Measurements from ENCODE around the gene SPG21. TPM values are rescaled to one million over a fixed set of nuclear protein-coding genes. Genes with fewer than 3 reads are reported as not detected.

Gene SPG21
- total and polyA plus RNA-seq, 3 donors from 2014 or later: 76.2 to 98.8 (median 85.5) TPM

DNA sequence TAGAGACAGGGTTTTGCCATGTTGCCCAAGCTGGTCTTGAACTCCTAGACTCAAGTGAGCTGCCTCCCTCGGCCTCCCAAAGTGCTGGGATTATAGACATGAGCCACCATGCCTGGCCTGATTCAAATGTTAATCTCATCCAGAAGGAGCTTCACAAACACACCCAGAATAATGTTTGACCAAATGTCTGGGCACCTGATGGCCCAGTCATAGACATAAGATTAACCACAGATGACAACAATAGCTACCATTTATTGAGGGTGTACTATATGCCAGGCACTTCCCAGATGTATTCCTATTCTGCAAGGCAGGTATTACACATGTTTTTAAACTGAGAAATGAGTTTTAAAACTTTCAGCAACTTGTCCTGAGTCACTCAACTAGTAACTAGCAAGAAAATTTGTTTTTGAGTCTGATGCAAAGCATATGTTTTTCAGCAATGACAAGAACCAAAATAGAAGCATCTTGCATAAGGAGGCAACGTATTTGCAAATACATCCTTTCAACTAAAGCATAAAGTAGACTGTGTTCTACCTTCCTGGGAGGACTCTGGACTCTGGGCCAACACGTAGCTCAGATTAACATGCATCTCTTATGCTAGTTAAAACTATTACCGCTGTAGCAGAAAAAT is 8.1 kb upstream of the SPG21 start:
- no peak for TF ChIP-seq POLR2A (IDR thresholded peaks at IDR 0.05)
- TF ChIP-seq, protein P1, sequence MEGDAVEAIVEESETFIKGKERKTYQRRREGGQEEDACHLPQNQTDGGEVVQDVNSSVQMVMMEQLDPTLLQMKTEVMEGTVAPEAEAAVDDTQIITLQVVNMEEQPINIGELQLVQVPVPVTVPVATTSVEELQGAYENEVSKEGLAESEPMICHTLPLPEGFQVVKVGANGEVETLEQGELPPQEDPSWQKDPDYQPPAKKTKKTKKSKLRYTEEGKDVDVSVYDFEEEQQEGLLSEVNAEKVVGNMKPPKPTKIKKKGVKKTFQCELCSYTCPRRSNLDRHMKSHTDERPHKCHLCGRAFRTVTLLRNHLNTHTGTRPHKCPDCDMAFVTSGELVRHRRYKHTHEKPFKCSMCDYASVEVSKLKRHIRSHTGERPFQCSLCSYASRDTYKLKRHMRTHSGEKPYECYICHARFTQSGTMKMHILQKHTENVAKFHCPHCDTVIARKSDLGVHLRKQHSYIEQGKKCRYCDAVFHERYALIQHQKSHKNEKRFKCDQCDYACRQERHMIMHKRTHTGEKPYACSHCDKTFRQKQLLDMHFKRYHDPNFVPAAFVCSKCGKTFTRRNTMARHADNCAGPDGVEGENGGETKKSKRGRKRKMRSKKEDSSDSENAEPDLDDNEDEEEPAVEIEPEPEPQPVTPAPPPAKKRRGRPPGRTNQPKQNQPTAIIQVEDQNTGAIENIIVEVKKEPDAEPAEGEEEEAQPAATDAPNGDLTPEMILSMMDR (IDR thresholded peaks at IDR 0.05): no peak
- Histone ChIP-seq H3K27ac (no peak overlapping the region), H3K9me3 (no peaks in the 10 kb centered on the region), H3K4me3 (no peak overlapping the region), H3K36me3 (ENCODE audit: low read depth, missing control alignments) (no peaks in the 10 kb centered on the region), H3K4me1 (no peaks in the 10 kb centered on the region), H3K27me3 (no peaks in the 10 kb centered on the region)
- DNase-seq: no peak
- WGBS, 2 donors: 92% methylated on average over 4 of the region's 4 CpGs
- intact Hi-C loops (cut with DNase I; ENCODE audit: low total_unique reads): no loop called here

DNA sequence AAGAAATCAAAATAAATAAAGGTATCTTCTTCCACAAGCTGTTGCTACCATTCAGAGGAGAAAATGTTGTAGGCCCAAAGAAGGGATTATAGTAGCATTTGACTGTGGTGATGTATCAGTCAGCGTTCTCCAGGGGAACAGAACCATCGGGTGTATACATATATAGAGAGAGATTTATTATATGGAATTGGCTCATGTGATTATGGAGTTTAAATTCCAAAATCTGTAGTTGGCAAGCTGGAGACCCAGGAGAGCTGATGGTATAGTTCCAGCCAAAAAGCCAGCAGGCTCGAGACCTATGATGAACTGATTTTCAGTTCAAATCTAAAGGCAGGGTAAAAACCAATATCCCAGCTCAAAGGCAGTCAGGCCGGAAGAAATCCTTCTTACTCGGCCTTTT is 7.4 kb upstream of the SPG21 start:
- Histone ChIP-seq H3K4me1 (no peaks in the 10 kb centered on the region), H3K27ac (no peak overlapping the region), H3K4me3 (no peak overlapping the region), H3K36me3 (ENCODE audit: low read depth, missing control alignments) (no peaks in the 10 kb centered on the region), H3K9me3 (no peaks in the 10 kb centered on the region), H3K27me3 (no peaks in the 10 kb centered on the region)
- intact Hi-C loops (cut with DNase I; ENCODE audit: low total_unique reads): no loop called here
- TF ChIP-seq POLR2A (IDR thresholded peaks at IDR 0.05): no peak
- TF ChIP-seq, protein P1 (IDR thresholded peaks at IDR 0.05): no peak
- 78 to 83% methylated on average over 5 of the region's 5 CpGs for WGBS, 2 donors
- no peak for DNase-seq

DNA sequence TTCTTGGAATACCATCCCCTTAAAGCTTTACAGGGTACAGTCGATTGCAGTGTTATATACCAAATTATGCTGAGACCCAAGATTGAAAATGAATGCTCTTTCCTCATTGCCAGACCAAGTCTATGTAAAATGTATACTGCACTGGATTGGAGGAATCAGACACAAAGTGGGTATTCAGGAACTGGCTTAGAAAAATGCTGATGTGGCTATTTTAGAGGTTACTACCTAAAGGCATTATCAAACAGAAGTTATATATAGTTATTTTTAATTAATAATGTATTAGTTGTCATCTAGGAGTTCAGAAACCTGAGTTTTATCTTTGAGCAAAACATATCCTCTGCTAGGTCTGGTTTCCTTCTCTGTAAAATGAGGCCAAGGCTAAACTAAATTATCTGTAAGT is 3.6 kb upstream of the SPG21 start:
- TF ChIP-seq, protein P1 (IDR thresholded peaks at IDR 0.05): no peak
- no peak for TF ChIP-seq POLR2A (IDR thresholded peaks at IDR 0.05)
- H3K4me1 ChIP-seq: peaks cover 4% of the 10 kb centered on the region
- no peak for DNase-seq
- intact Hi-C loops (cut with DNase I; ENCODE audit: low total_unique reads): no loop called here
- H3K36me3 ChIP-seq (ENCODE audit: low read depth, missing control alignments): no peaks in the 10 kb centered on the region
- H3K27ac ChIP-seq: no peak overlapping the region
- 79 to 88% methylated on average over 1 of the region's 1 CpG for WGBS, 2 donors
- no peaks in the 10 kb centered on the region for H3K27me3 ChIP-seq
- no peaks in the 10 kb centered on the region for H3K9me3 ChIP-seq
- H3K4me3 ChIP-seq: no peak overlapping the region

GRCh38 chr15:64991536-64992135 is 1.9 kb upstream of the SPG21 start:
- H3K4me3 ChIP-seq: no peak overlapping the region
- no peak for DNase-seq
- TF ChIP-seq, protein P1 (IDR thresholded peaks at IDR 0.05): no peak
- TF ChIP-seq POLR2A (IDR thresholded peaks at IDR 0.05): no peak
- no peaks in the 10 kb centered on the region for H3K36me3 ChIP-seq (ENCODE audit: low read depth, missing control alignments)
- no peaks in the 10 kb centered on the region for H3K9me3 ChIP-seq
- H3K4me1 ChIP-seq: peaks cover 7% of the 10 kb centered on the region
- intact Hi-C loops (cut with DNase I; ENCODE audit: low total_unique reads): no loop called here
- WGBS, 2 donors: 37 to 49% methylated on average over 2 of the region's 2 CpGs
- H3K27ac ChIP-seq: no peak overlapping the region
- H3K27me3 ChIP-seq: no peaks in the 10 kb centered on the region

DNA sequence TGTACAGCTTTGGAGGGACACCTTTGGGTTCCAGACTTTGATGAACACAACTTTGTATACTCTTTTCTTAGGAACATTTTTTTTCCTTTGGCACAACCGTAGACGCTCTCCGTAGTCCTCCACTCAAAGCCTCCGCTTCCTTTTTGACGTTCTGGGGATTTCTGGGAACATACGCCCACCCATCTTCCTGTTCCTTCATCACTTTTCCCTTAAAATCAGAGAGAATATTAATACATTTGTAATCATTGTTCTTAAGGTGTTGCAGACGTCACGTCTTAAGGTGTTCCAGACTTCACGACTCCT is 405 bp upstream of the SPG21 start:
- H3K4me3 ChIP-seq: peak overlapping the region; percentile 84 to 92
- no peaks in the 10 kb centered on the region for H3K27me3 ChIP-seq
- no peak for TF ChIP-seq POLR2A (IDR thresholded peaks at IDR 0.05)
- TF ChIP-seq, protein P1 (IDR thresholded peaks at IDR 0.05): no peak
- 1 to 2% methylated on average over 9 of the region's 9 CpGs for WGBS, 2 donors
- no peak for DNase-seq
- peak overlapping the region; percentile 31 to 97 for H3K27ac ChIP-seq
- no peaks in the 10 kb centered on the region for H3K36me3 ChIP-seq (ENCODE audit: low read depth, missing control alignments)
- H3K4me1 ChIP-seq: peaks cover 19% of the 10 kb centered on the region
- intact Hi-C loops (cut with DNase I; ENCODE audit: low total_unique reads): no loop called here
- H3K9me3 ChIP-seq: no peaks in the 10 kb centered on the region
